MM.1S (cell line): ENCODE measurements around the gene MYLK2.

ENCODE experiments used
- DNase-seq: peaks from one replicate; pipeline ENCODE4 v3.0.0-alpha.2; 2015
- H2AFZ ChIP-seq: fragments of 300-600 bp; sonication (generic); 2 replicates; pipeline ENCODE4 v1.6.0; 2016; ENCODE audit warnings: antibody characterized with exemption, low read length
- H3F3A ChIP-seq: fragments of 300-600 bp; sonication (generic); 2 replicates; pipeline ENCODE4 v1.6.1; 2016; ENCODE audit warnings: mild to moderate bottlenecking, antibody characterized with exemption, low read length, moderate library complexity, mixed read lengths; ENCODE audit not compliant: insufficient read depth
- H3K27ac ChIP-seq: fragments of 300-600 bp; sonication (generic); 2 replicates; pipeline ENCODE4 v1.5.1; 2016; ENCODE audit warnings: mild to moderate bottlenecking, low read length
- H3K27me3 ChIP-seq: fragments of 300-600 bp; sonication (generic); replicated peaks from 2 replicates; pipeline ENCODE4 v1.6.0; 2016; ENCODE audit warnings: low read length; ENCODE audit not compliant: insufficient read depth
- H3K36me3 ChIP-seq: fragments of 300-600 bp; sonication (generic); replicated peaks from 2 replicates; pipeline ENCODE4 v1.6.1; 2016; ENCODE audit warnings: mild to moderate bottlenecking, low read length, mixed read lengths; ENCODE audit not compliant: insufficient read depth
- H3K4me1 ChIP-seq: fragments of 300-600 bp; sonication (generic); 2 replicates; pipeline ENCODE4 v1.6.1; 2016; ENCODE audit warnings: low read length, mixed read lengths
- H3K4me2 ChIP-seq: fragments of 300-600 bp; sonication (generic); 2 replicates; pipeline ENCODE4 v1.6.0; 2016; ENCODE audit warnings: low read depth, low read length
- H3K4me3 ChIP-seq: fragments of 300-600 bp; sonication (generic); 2 replicates; pipeline ENCODE4 v1.5.1; 2016; ENCODE audit warnings: low read length, mixed read lengths
- H3K79me2 ChIP-seq: fragments of 300-600 bp; sonication (generic); 2 replicates; pipeline ENCODE4 v1.6.1; 2016; ENCODE audit warnings: mixed run types, low read length, mixed read lengths
- H3K9ac ChIP-seq: fragments of 300-600 bp; sonication (generic); 2 replicates; pipeline ENCODE4 v1.6.1; 2016; ENCODE audit warnings: low read length, mixed read lengths
- H3K9me2 ChIP-seq: fragments of 300-600 bp; sonication (generic); replicated peaks from 2 replicates; pipeline ENCODE4 v1.6.1; 2016; ENCODE audit warnings: mild to moderate bottlenecking, low read length, mixed read lengths; ENCODE audit not compliant: insufficient read depth
- H3K9me3 ChIP-seq: fragments of 300-600 bp; sonication (generic); replicated peaks from 2 replicates; pipeline ENCODE4 v1.6.1; 2016; ENCODE audit warnings: mild to moderate bottlenecking, low read length, mixed read lengths; ENCODE audit not compliant: insufficient read depth
- H4K20me1 ChIP-seq: fragments of 300-600 bp; sonication (generic); 2 replicates; pipeline ENCODE4 v1.6.1; 2016; ENCODE audit warnings: mild to moderate bottlenecking, low read length, moderate library complexity, mixed read lengths; ENCODE audit not compliant: insufficient read depth
- CTCF ChIP-seq: fragments of 300-600 bp; sonication (generic); IDR thresholded peaks from 2 replicates; pipeline ENCODE4 v1.5.1; 2016; ENCODE audit warnings: antibody characterized with exemption, low read length, mixed read lengths
- EZH2 ChIP-seq: fragments of 300-600 bp; sonication (generic); optimal IDR thresholded peaks from 2 replicates; pipeline ENCODE3; 2017; ENCODE audit warnings: low read depth, mild to moderate bottlenecking, antibody characterized with exemption, low read length, mixed read lengths
- EZH2phosphoT487 ChIP-seq: fragments of 300-600 bp; sonication (generic); IDR thresholded peaks from 2 replicates; pipeline ENCODE4 v1.6.1; 2018; ENCODE audit warnings: antibody characterized with exemption, low read length

Gene MYLK2

GRCh38 chr20:31849306-31849930, 30.3 kb downstream of the MYLK2 start:
- no peak overlapping the region for H2AFZ ChIP-seq
- H3K36me3 ChIP-seq = no peaks in the 10 kb centered on the region
- H3K79me2 ChIP-seq = no peaks in the 10 kb centered on the region
- no peak for TF ChIP-seq EZH2
- no peak for TF ChIP-seq EZH2phosphoT487
- TF ChIP-seq CTCF = no peak
- H3F3A ChIP-seq = 0 out of 2 replicates have a peak, but pooled peaks cover 2% of the 10 kb centered on the region
- H3K9ac ChIP-seq = no peak overlapping the region
- no peaks in the 10 kb centered on the region for H3K9me2 ChIP-seq
- peaks cover 11% of the 10 kb centered on the region for H3K4me1 ChIP-seq
- DNase-seq = no peak
- no peaks in the 10 kb centered on the region for H3K9me3 ChIP-seq
- H3K4me2 ChIP-seq = no peak overlapping the region
- H4K20me1 ChIP-seq = no peaks in the 10 kb centered on the region; the same call in 1 of the 2 replicates
- H3K4me3 ChIP-seq = no peak overlapping the region
- no peak overlapping the region for H3K27ac ChIP-seq
- peaks cover 89% of the 10 kb centered on the region for H3K27me3 ChIP-seq

- H4K20me1 ChIP-seq = no peaks in the 10 kb centered on the region; the same call in 1 of the 2 replicates
- TF ChIP-seq EZH2 = no peak
- no peak for TF ChIP-seq EZH2phosphoT487
- no peak for TF ChIP-seq CTCF
- no peaks in the 10 kb centered on the region for H3K9me2 ChIP-seq
- H3K9me3 ChIP-seq = no peaks in the 10 kb centered on the region
- peaks cover 4% of the 10 kb centered on the region for H3K4me1 ChIP-seq
- H3K79me2 ChIP-seq = no peaks in the 10 kb centered on the region
- DNase-seq = no peak
- H3K4me3 ChIP-seq = no peak overlapping the region
- no peak overlapping the region for H3K4me2 ChIP-seq
- no peak overlapping the region for H3K27ac ChIP-seq
- H2AFZ ChIP-seq = no peak overlapping the region
- no peak overlapping the region for H3K9ac ChIP-seq
- no peaks in the 10 kb centered on the region for H3K36me3 ChIP-seq
- H3K27me3 ChIP-seq = peaks cover 92% of the 10 kb centered on the region
- H3F3A ChIP-seq = 0 out of 2 replicates have a peak, but pooled peaks cover under 1% of the 10 kb centered on the region
Measured at GRCh38 chr20:31851240-31851955, 32.2 kb downstream of the MYLK2 start.

- no peaks in the 10 kb centered on the region for H3K9me3 ChIP-seq
- H3K79me2 ChIP-seq = no peaks in the 10 kb centered on the region
- no peak overlapping the region for H3K9ac ChIP-seq
- H2AFZ ChIP-seq = no peak overlapping the region
- no peaks in the 10 kb centered on the region for H3F3A ChIP-seq
- H3K4me3 ChIP-seq = no peak overlapping the region
- peaks cover 5% of the 10 kb centered on the region for H3K4me1 ChIP-seq
- no peaks in the 10 kb centered on the region for H3K36me3 ChIP-seq
- H3K9me2 ChIP-seq = no peaks in the 10 kb centered on the region
- DNase-seq = no peak
- no peak overlapping the region for H3K4me2 ChIP-seq
- TF ChIP-seq CTCF = no peak
- no peak for TF ChIP-seq EZH2phosphoT487
- no peak for TF ChIP-seq EZH2
- H3K27ac ChIP-seq = no peak overlapping the region
- peaks cover 91% of the 10 kb centered on the region for H3K27me3 ChIP-seq
- H4K20me1 ChIP-seq = no peaks in the 10 kb centered on the region
Measured at GRCh38 chr20:31853481-31853880, 34.3 kb downstream of the MYLK2 start.
